Neural cell (in vitro differentiated cells): ENCODE data around the gene PHPT1. TPM values are rescaled to one million over a fixed set of nuclear protein-coding genes. Genes with fewer than 3 reads are reported as not detected.

ENCODE experiments used
- H2AFZ ChIP-seq: fragments of 200-600, 300-800 bp; sonication (generic), shearing (Covaris generic); 2 replicates; pipeline ENCODE4 v1.6.0; 2014; ENCODE audit warnings: low read depth, mild to moderate bottlenecking, antibody characterized with exemption, low read length, moderate library complexity
- H3F3A ChIP-seq: fragments of 200-600 bp; shearing (Covaris generic); 2 replicates; pipeline ENCODE4 v1.6.1; 2016; ENCODE audit warnings: mild to moderate bottlenecking, moderate library complexity, mixed read lengths, antibody characterized with exemption, low read length; ENCODE audit not compliant: insufficient read depth, poor library complexity, severe bottlenecking
- H3K27ac ChIP-seq: fragments of 200-600, 300-800 bp; sonication (generic), shearing (Covaris generic); 2 replicates; pipeline ENCODE4 v1.5.1; 2014; ENCODE audit warnings: mild to moderate bottlenecking, low read length, moderate library complexity
- H3K27me3 ChIP-seq: fragments of 300-800, 200-600 bp; sonication (generic), shearing (Covaris generic); 2 replicates; pipeline ENCODE4 v1.6.0; 2014; ENCODE audit warnings: mild to moderate bottlenecking, low read depth, low read length, moderate library complexity; ENCODE audit not compliant: insufficient read depth
- H3K36me3 ChIP-seq: fragments of 300-800, 200-600 bp; sonication (generic), shearing (Covaris generic); 2 replicates; pipeline ENCODE4 v1.5.1; 2014; ENCODE audit warnings: mild to moderate bottlenecking, antibody characterized with exemption, low read length, moderate library complexity; ENCODE audit not compliant: insufficient read depth
- H3K4me2 ChIP-seq: fragments of 300-800, 200-600 bp; sonication (generic), shearing (Covaris generic); 2 replicates; pipeline ENCODE4 v1.6.0; 2014; ENCODE audit warnings: mild to moderate bottlenecking, low read length
- H3K4me3 ChIP-seq: fragments of 300-800, 200-600 bp; sonication (generic), shearing (Covaris generic); 2 replicates; pipeline ENCODE4 v1.5.1; 2014; ENCODE audit warnings: mild to moderate bottlenecking, low read length, moderate library complexity
- H3K79me2 ChIP-seq: fragments of 200-600 bp; shearing (Covaris generic); replicated peaks from 2 replicates; pipeline ENCODE4 v1.6.0; 2014; ENCODE audit warnings: mild to moderate bottlenecking, low read length, moderate library complexity; ENCODE audit not compliant: insufficient read depth
- H3K9ac ChIP-seq: fragments of 300-800, 200-600 bp; sonication (generic), shearing (Covaris generic); 2 replicates; pipeline ENCODE4 v1.6.1; 2016; ENCODE audit warnings: mild to moderate bottlenecking, low read length, mixed read lengths
- H3K9me2 ChIP-seq: fragments of 200-600 bp; shearing (Covaris generic); 2 replicates; pipeline ENCODE4 v1.6.1; 2016; ENCODE audit warnings: mild to moderate bottlenecking, low read length, mixed read lengths; ENCODE audit not compliant: insufficient read depth
- H3K9me3 ChIP-seq: fragments of 200-600, 300-800 bp; sonication (generic), shearing (Covaris generic); 2 replicates; pipeline ENCODE4 v1.6.1; 2016; ENCODE audit warnings: mild to moderate bottlenecking, mixed run types, low read length, moderate library complexity, mixed read lengths
- H4K20me1 ChIP-seq: fragments of 200-600 bp; shearing (Covaris generic); 2 replicates; pipeline ENCODE4 v1.6.1; 2016; ENCODE audit warnings: mild to moderate bottlenecking, mixed run types; ENCODE audit not compliant: insufficient read depth
- EP300 ChIP-seq: fragments of 450-650 bp; conservative IDR thresholded peaks from 2 replicates; pipeline ENCODE4 v1.6.1; 2014; ENCODE audit warnings: antibody characterized with exemption, mild to moderate bottlenecking, moderate library complexity; ENCODE audit not compliant: poor library complexity, severe bottlenecking
- EZH2 ChIP-seq: fragments of 200-600, 300-800 bp; shearing (Covaris generic), sonication (generic); IDR thresholded peaks from 2 replicates; pipeline ENCODE4 v1.6.1; 2014; ENCODE audit warnings: antibody characterized with exemption, low read length, borderline replicate concordance, mild to moderate bottlenecking; ENCODE audit not compliant: insufficient read depth, poor library complexity, severe bottlenecking
- MXI1 ChIP-seq: fragments of 450-650 bp; conservative IDR thresholded peaks from 2 replicates; pipeline ENCODE4 v1.6.1; 2014; ENCODE audit warnings: antibody characterized with exemption, mild to moderate bottlenecking; ENCODE audit not compliant: poor library complexity, severe bottlenecking
- POLR2AphosphoS5 ChIP-seq: IDR thresholded peaks from 2 replicates; pipeline ENCODE4 v1.6.1; 2012
- RAD21 ChIP-seq: fragments of 450-650 bp; conservative IDR thresholded peaks from 2 replicates; pipeline ENCODE4 v1.6.1; 2014; ENCODE audit warnings: antibody characterized with exemption, mild to moderate bottlenecking, moderate library complexity
- REST ChIP-seq: IDR thresholded peaks from 2 replicates; pipeline ENCODE4 v1.6.1; 2012; ENCODE audit warnings: borderline replicate concordance
- SMC3 ChIP-seq: fragments of 450-650 bp; conservative IDR thresholded peaks from 2 replicates; pipeline ENCODE4 v1.6.1; 2014; ENCODE audit warnings: antibody characterized with exemption, mild to moderate bottlenecking, moderate library complexity; ENCODE audit not compliant: poor library complexity
- TAF1 ChIP-seq: IDR thresholded peaks from 2 replicates; pipeline ENCODE4 v1.6.1; 2012; ENCODE audit warnings: low read depth
- polyA plus RNA-seq: library from polyadenylated mRNA; depleted of rRNA; stranded (reverse); fragments of >200 nt; gene quantifications from 2 replicates; pipeline ENCODE4 v1.2.3, GENCODE V29; 2014
- TF ChIP-seq, protein P1 (sequence below): fragments of 450-650 bp; IDR thresholded peaks from 2 replicates; pipeline ENCODE4 v1.5.1; 2014; ENCODE audit warnings: antibody characterized with exemption, mild to moderate bottlenecking, moderate library complexity; ENCODE audit not compliant: poor library complexity, severe bottlenecking

PHPT1 gene
- polyA plus RNA-seq, 1 donor from 2014 or later = 279 TPM

DNA sequence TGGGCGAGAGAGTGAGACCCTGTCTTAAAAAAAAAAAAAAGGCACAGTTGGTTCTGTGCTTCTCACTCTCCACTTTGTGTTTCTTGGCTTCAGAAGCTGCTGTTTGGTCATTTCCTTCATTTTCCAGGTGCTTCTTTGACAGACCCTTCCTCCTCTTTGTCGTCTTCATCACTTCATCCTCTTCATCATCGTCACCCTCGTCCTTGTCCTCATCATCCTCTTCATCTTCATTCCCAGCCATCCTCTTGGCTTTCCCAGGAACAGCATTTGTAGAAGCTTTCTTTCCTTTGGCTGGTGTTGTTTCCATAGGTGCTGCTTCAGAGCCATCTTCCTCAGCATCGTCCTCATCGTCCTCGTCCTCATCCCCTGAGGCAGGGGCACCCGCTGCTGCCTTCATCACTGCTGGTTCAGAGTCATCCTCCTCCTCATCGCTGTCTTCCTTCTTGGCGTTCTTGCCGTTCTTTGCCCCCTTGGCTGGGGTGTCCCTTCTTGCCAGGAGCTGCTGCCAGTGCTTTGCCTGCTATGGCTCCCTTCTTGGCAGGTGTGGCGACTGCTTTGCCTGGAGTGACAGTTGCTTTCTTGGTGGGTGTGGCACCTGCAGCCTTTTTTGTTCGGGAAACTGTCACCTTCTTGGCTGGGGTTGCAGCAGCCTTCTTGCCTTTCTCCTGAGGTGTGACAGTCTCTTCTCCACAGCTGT, 34.3 kb upstream of the PHPT1 start:
- no peaks in the 10 kb centered on the region for H3K36me3 ChIP-seq

GRCh38 chr9:136815422-136815782, 33.8 kb upstream of the PHPT1 start:
- Histone ChIP-seq H3K4me3 (no peak overlapping the region), H3F3A (no peaks in the 10 kb centered on the region), H3K4me2 (no peak overlapping the region), H3K9ac (no peak overlapping the region), H3K36me3 (no peaks in the 10 kb centered on the region), H3K79me2 (peaks cover 8% of the 10 kb centered on the region), H2AFZ (no peak overlapping the region), H3K27me3 (no peaks in the 10 kb centered on the region), H3K9me2 (no peaks in the 10 kb centered on the region), H4K20me1 (no peaks in the 10 kb centered on the region), H3K27ac (no peak overlapping the region), H3K9me3 (no peaks in the 10 kb centered on the region)
- TF ChIP-seq MXI1 (no peak), POLR2AphosphoS5 (no peak), RAD21 (no peak), EP300 (no peak), EZH2 (no peak), TAF1 (no peak)
- TF ChIP-seq, protein P1, sequence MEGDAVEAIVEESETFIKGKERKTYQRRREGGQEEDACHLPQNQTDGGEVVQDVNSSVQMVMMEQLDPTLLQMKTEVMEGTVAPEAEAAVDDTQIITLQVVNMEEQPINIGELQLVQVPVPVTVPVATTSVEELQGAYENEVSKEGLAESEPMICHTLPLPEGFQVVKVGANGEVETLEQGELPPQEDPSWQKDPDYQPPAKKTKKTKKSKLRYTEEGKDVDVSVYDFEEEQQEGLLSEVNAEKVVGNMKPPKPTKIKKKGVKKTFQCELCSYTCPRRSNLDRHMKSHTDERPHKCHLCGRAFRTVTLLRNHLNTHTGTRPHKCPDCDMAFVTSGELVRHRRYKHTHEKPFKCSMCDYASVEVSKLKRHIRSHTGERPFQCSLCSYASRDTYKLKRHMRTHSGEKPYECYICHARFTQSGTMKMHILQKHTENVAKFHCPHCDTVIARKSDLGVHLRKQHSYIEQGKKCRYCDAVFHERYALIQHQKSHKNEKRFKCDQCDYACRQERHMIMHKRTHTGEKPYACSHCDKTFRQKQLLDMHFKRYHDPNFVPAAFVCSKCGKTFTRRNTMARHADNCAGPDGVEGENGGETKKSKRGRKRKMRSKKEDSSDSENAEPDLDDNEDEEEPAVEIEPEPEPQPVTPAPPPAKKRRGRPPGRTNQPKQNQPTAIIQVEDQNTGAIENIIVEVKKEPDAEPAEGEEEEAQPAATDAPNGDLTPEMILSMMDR = no peak

More for the DNA sequence above, 34.3 kb upstream of the PHPT1 start:
- TF ChIP-seq TAF1 = no peak
- TF ChIP-seq REST = no peak
- no peak for TF ChIP-seq POLR2AphosphoS5
- no peak for TF ChIP-seq EZH2
- TF ChIP-seq, protein P1 = no peak
- TF ChIP-seq MXI1 = no peak
- no peak for TF ChIP-seq SMC3
- TF ChIP-seq RAD21 = no peak
- no peak for TF ChIP-seq EP300
- Histone ChIP-seq H4K20me1 (no peaks in the 10 kb centered on the region), H3K9me3 (no peaks in the 10 kb centered on the region), H3K27me3 (no peaks in the 10 kb centered on the region), H3K4me2 (no peak overlapping the region), H2AFZ (no peak overlapping the region), H3K4me3 (no peak overlapping the region), H3K27ac (no peak overlapping the region), H3K9ac (no peak overlapping the region), H3F3A (no peaks in the 10 kb centered on the region), H3K79me2 (peaks cover 14% of the 10 kb centered on the region), H3K9me2 (no peaks in the 10 kb centered on the region)
